ENCODE results near the gene CYP17A1. TPM values are rescaled to one million over a fixed set of nuclear protein-coding genes. Genes with fewer than 3 reads are reported as not detected.
A peak's percentile ranks its signal among the peaks of the same experiment; 100 is the strongest.

The CYP17A1 gene
- total and polyA plus RNA-seq, 10 of the 15 experiments (the other 5 are each of a cell fraction or from before 2014, with no cell fraction given) = 2.1 TPM; not detected in 9

DNA sequence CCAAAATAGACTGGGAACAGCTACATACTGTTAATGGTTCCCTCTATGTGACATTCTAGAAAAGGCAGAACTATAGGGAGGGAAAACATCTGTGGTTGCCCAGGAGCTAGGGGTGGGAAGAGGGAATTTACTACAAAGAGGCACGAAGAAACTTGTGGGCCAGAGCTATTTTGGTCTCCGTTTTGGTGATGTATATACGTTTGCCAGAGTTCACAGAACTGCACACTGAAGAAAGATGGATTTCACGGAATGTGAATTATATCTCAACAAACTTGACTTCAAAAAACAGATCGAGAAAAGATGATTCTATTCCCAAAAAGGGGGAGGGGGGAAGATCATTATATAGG is 31.7 kb upstream of the CYP17A1 start:
- DNase-seq (ENCODE audit: low read depth, low spot score) (no peak), FAIRE-seq (no peak), ATAC-seq (no peak)
- 40% methylated on average over 5 of the region's 5 CpGs for WGBS (ENCODE audit: insufficient coverage, insufficient replicate concordance, low lambda C conversion rate, missing lambda C conversion rate)
- H3K36me3 ChIP-seq (ENCODE audit: control insufficient read depth in 2 of 2, insufficient read depth in 2 of 2, low read length in 1 of 2) = no peaks in the 10 kb centered on the region; a peak in 1 of 4 replicates
- H3K79me2 ChIP-seq (ENCODE audit: control insufficient read depth, insufficient read depth, low read length) = no peaks in the 10 kb centered on the region
- peak overlapping the region; percentile 31 for H2AFZ ChIP-seq (ENCODE audit: control insufficient read depth, low read depth, low read length)
- intact Hi-C loops (cut with micrococcal nuclease; ENCODE audit: unreplicated experiment) (no loop called here), in situ Hi-C loops (cut with MboI) (no loop called here)
- no peaks in the 10 kb centered on the region for H4K20me1 ChIP-seq (ENCODE audit: control insufficient read depth, insufficient read depth)
- ChIA-PET SMC1A (ENCODE audit: uncharacterized antibody, unreplicated experiment) (no interaction called here), RAD21 (ENCODE audit: unreplicated experiment) (interaction anchor here (0.9 kb wide), 1 partner anchor 193 kb away, joined by 3 read pairs; no protein-coding TSS in a partner anchor), POLR2A (interaction anchor here (0.5 kb wide), 1 partner anchor 111 kb away, joined by 3 read pairs; no protein-coding TSS in a partner anchor), CTCF (interaction anchor here (0.5 to 2.0 kb wide), 3 partner anchors 20 to 317 kb away, joined by 3 to 6 read pairs (median 4); no protein-coding TSS in a partner anchor)
- BruUV-seq (replicated peaks) = no TSS peak
- peak overlapping the region; percentile 21; the same call in 1 of the 2 replicates for H3K4me2 ChIP-seq (ENCODE audit: control insufficient read depth, insufficient read depth)
- H3K4me1 ChIP-seq (ENCODE audit: control insufficient read depth, insufficient read depth, low read length) = no peaks in the 10 kb centered on the region
- no peak overlapping the region for H3K27ac ChIP-seq (ENCODE audit: control insufficient read depth, insufficient read depth)
- no peaks in the 10 kb centered on the region for H3K9me3 ChIP-seq (replicated peaks; ENCODE audit: control insufficient read depth, insufficient read depth, low read length)
- TF ChIP-seq, protein P1, sequence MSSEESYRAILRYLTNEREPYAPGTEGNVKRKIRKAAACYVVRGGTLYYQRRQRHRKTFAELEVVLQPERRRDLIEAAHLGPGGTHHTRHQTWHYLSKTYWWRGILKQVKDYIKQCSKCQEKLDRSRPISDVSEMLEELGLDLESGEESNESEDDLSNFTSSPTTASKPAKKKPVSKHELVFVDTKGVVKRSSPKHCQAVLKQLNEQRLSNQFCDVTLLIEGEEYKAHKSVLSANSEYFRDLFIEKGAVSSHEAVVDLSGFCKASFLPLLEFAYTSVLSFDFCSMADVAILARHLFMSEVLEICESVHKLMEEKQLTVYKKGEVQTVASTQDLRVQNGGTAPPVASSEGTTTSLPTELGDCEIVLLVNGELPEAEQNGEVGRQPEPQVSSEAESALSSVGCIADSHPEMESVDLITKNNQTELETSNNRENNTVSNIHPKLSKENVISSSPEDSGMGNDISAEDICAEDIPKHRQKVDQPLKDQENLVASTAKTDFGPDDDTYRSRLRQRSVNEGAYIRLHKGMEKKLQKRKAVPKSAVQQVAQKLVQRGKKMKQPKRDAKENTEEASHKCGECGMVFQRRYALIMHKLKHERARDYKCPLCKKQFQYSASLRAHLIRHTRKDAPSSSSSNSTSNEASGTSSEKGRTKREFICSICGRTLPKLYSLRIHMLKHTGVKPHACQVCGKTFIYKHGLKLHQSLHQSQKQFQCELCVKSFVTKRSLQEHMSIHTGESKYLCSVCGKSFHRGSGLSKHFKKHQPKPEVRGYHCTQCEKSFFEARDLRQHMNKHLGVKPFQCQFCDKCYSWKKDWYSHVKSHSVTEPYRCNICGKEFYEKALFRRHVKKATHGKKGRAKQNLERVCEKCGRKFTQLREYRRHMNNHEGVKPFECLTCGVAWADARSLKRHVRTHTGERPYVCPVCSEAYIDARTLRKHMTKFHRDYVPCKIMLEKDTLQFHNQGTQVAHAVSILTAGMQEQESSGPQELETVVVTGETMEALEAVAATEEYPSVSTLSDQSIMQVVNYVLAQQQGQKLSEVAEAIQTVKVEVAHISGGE (CRISPR knock-in tag; IDR thresholded peaks at IDR 0.05) = no peak
- TF ChIP-seq SP1 (IDR thresholded peaks at IDR 0.05; ENCODE audit: low read depth, low read length) = no peak
- no peak overlapping the region for H3K9ac ChIP-seq (ENCODE audit: control insufficient read depth, insufficient read depth, low read length)
- H3K27me3 ChIP-seq (replicated peaks in 1 of 2; ENCODE audit: control insufficient read depth in 2 of 2, insufficient read depth in 2 of 2, low read length in 1 of 2) = no peaks in the 10 kb centered on the region
- H3K4me3 ChIP-seq = peak overlapping the region; percentile 57; the same call in 1 of the 2 replicates

- H3K9me3 ChIP-seq (replicated peaks; ENCODE audit: control insufficient read depth, insufficient read depth, low read length) = no peaks in the 10 kb centered on the region
- SMC1A ChIA-PET (ENCODE audit: uncharacterized antibody, unreplicated experiment) = interaction anchor here (1.4 to 2.5 kb wide), 3 partner anchors 29 to 204 kb away, joined by 3 to 5 read pairs (median 4); no protein-coding TSS in a partner anchor
- no peak for ATAC-seq
- H3K4me3 ChIP-seq = no peak overlapping the region
- H4K20me1 ChIP-seq (ENCODE audit: control insufficient read depth, insufficient read depth) = no peaks in the 10 kb centered on the region
- CTCF ChIA-PET = interaction anchor here (0.8 to 1.5 kb wide), 4 partner anchors 9 to 36 kb away, joined by 3 read pairs; partner anchors contain the start of gene CYP17A1
- no peaks in the 10 kb centered on the region for H3K4me1 ChIP-seq (ENCODE audit: control insufficient read depth, insufficient read depth, low read length)
- H3K79me2 ChIP-seq (ENCODE audit: control insufficient read depth, insufficient read depth, low read length) = no peaks in the 10 kb centered on the region
- no TSS peak for BruUV-seq (replicated peaks)
- no peaks in the 10 kb centered on the region for H3K27me3 ChIP-seq (replicated peaks in 1 of 2; ENCODE audit: control insufficient read depth in 2 of 2, insufficient read depth in 2 of 2, low read length in 1 of 2)
- no peak for DNase-seq (ENCODE audit: low read depth, low spot score)
- H3K9ac ChIP-seq (ENCODE audit: control insufficient read depth, insufficient read depth, low read length) = no peak overlapping the region
- in situ Hi-C loops (cut with MboI) (no loop called here), intact Hi-C loops (cut with micrococcal nuclease; ENCODE audit: unreplicated experiment) (no loop called here)
- no peak overlapping the region for H3K27ac ChIP-seq (ENCODE audit: control insufficient read depth, insufficient read depth)
- POLR2A ChIA-PET = no interaction called here
- no peak for TF ChIP-seq ESRRA (IDR thresholded peaks at IDR 0.05; ENCODE audit: low read length)
- RAD21 ChIA-PET (ENCODE audit: unreplicated experiment) = no interaction called here
- H3K4me2 ChIP-seq (ENCODE audit: control insufficient read depth, insufficient read depth) = no peak overlapping the region
- 90% methylated on average over 3 of the region's 3 CpGs for WGBS (ENCODE audit: insufficient coverage, insufficient replicate concordance, low lambda C conversion rate, missing lambda C conversion rate)
- H2AFZ ChIP-seq (ENCODE audit: control insufficient read depth, low read depth, low read length) = no peak overlapping the region
- no peak for FAIRE-seq
- H3K36me3 ChIP-seq (ENCODE audit: control insufficient read depth in 2 of 2, insufficient read depth in 2 of 2, low read length in 1 of 2) = no peaks in the 10 kb centered on the region; a peak in 1 of 4 replicates
These were observed 28.4 kb upstream of the CYP17A1 start for GRCh38 chr10:102865620-102866019.

Data from GM12878 (cell line).